Measurements from ENCODE around the gene TMEM254.

GRCh38 chr10:80078448-80079311, at the start of gene TMEM254:
- no peak for TF ChIP-seq CTCF (IDR thresholded peaks at IDR 0.05; ENCODE audit: poor library complexity)
- no peak for TF ChIP-seq EZH2 (IDR thresholded peaks at IDR 0.05; ENCODE audit: borderline replicate concordance)
- no peak for TF ChIP-seq EZH2phosphoT487 (IDR thresholded peaks at IDR 0.05; ENCODE audit: low read depth, severe bottlenecking, unreplicated experiment)

All from hepatocyte (in vitro differentiated cells).